SIG-M5 (cell line): ENCODE results near the gene PRMT5.

ENCODE experiments used
- DNase-seq: peaks from one replicate; lab custom pipeline; 2025; lab: John Stamatoyannopoulos, UW

Gene PRMT5

GRCh38 chr14:22875748-22876319, 53.3 kb downstream of the PRMT5 start:
- DNase-seq, result no peak

GRCh38 chr14:22875003-22875747, 54.0 kb downstream of the PRMT5 start:
- no peak for DNase-seq

GRCh38 chr14:22872833-22873520, 56.2 kb downstream of the PRMT5 start:
- no peak for DNase-seq

- DNase-seq, result no peak
These were observed 56.9 kb downstream of the PRMT5 start for GRCh38 chr14:22872033-22872832.

- no peak for DNase-seq
These were observed 57.7 kb downstream of the PRMT5 start, which contains the start of gene LRP10 for GRCh38 chr14:22871224-22872032. LRP10 (plus strand) TSS chr14:22871740; CDS start chr14:22872304, 564 bp downstream.

- peak; percentile 13 for DNase-seq
These were observed 58.4 kb downstream of the PRMT5 start for GRCh38 chr14:22870811-22871223.
